Heart left ventricle (tissue), 16 donors: ENCODE data around the gene AGPAT3. TPM values are rescaled to one million over a fixed set of nuclear protein-coding genes. Genes with fewer than 3 reads are reported as not detected.

ENCODE experiments used
- ATAC-seq, 4 donors: fragments of 200-7000 bp; cut with Tn5 transposase; one replicate each; pipeline ENCODE4 v1.9.1; 2020 to 2022; ENCODE audit warnings: moderate library complexity in 4 of 4, mild to moderate bottlenecking in 3 of 4, moderate number of reproducible peaks in 1 of 4
- DNase-seq, 5 donors: peaks; one replicate each; pipeline ENCODE4 v3.0.0-alpha.2; 2020
- H3K27ac ChIP-seq, 12 donors: fragments of 200-600 bp; sonication (generic) in 4 of 12; one replicate each; pipeline versions ENCODE4 v1.5.0 to v1.8.0; 2016 to 2022; ENCODE audit warnings: mild to moderate bottlenecking in 2 of 12
- H3K27me3 ChIP-seq, 9 donors: fragments of 200-600 bp; sonication (generic) in 2 of 9; one replicate each; pipeline versions ENCODE4 v1.5.1 to v1.8.0; 2016 to 2022; ENCODE audit warnings: mild to moderate bottlenecking in 3 of 9
- H3K36me3 ChIP-seq, 9 donors: fragments of 200-600 bp; sonication (generic) in 2 of 9; one replicate each; pipeline versions ENCODE4 v1.5.0 to v1.8.0; 2018 to 2022; ENCODE audit warnings: mild to moderate bottlenecking in 2 of 9
- H3K4me1 ChIP-seq, 12 donors: fragments of 200-600 bp; sonication (generic) in 4 of 12; one replicate each; pipeline versions ENCODE4 v1.5.0 to v1.8.0; 2016 to 2022; ENCODE audit warnings: mild to moderate bottlenecking in 3 of 12
- H3K4me3 ChIP-seq, 12 donors: fragments of 200-600 bp; sonication (generic) in 4 of 12; one replicate each; pipeline versions ENCODE4 v1.5.0 to v1.8.0; 2017 to 2022; ENCODE audit warnings: mild to moderate bottlenecking in 9 of 12, moderate library complexity in 4 of 12
- H3K9me3 ChIP-seq, 12 donors: fragments of 200-600 bp; sonication (generic) in 4 of 12; one replicate each; pipeline versions ENCODE4 v1.5.0 to v1.8.0; 2016 to 2022; ENCODE audit warnings: mild to moderate bottlenecking in 1 of 12
- POLR2A ChIP-seq, 2 donors: fragments of 450-650 bp; IDR thresholded peaks; one replicate each; pipeline ENCODE4 v1.6.1; 2017; ENCODE audit warnings: antibody characterized with exemption in 2 of 2, mild to moderate bottlenecking in 2 of 2, moderate library complexity in 2 of 2
- WGBS, 4 donors: extraction: QIAGEN DNeasy Blood & Tissue Kit in 2 of 4; methylation state at CpG; one replicate each; pipeline versions ENCODE4 v1.1.5 to v1.1.7; 2013 to 2018; 5-methylcytosine and 5-hydroxymethylcytosine counted together
- intact Hi-C, 10 donors: fragments of 100-400 bp; cut with DNase I; formaldehyde crosslinking; loops; one replicate each; pipeline versions ENCODE4 v1.11.1 to v1.14.2; 2022
- polyA plus RNA-seq, 2 donors: library from polyadenylated mRNA; stranded (reverse); fragments of 200-250 nt; gene quantifications; one replicate each; pipeline ENCODE4 v1.2.3, GENCODE V29; 2013
- total RNA-seq, 9 donors: library from RNA; depleted of rRNA in 2 of 9; stranded (reverse); fragments of >200 nt in 2 of 9; fragmentation: NEBNext Ultra II Directional in 3 of 9; extraction: Animal tissue kit (Norgen Biotek cat#: 25700) in 3 of 9; gene quantifications; one replicate each; pipeline versions ENCODE4 v1.1.0 to v1.2.4, GENCODE V29; 2016 to 2023
- TF ChIP-seq, protein P1 (sequence below), 12 donors: fragments of 200-600 bp; sonication (generic) in 4 of 12; IDR thresholded peaks; one replicate each; pipeline versions ENCODE4 v1.5.0 to v1.8.0; 2018 to 2022; ENCODE audit warnings: antibody characterized with exemption in 12 of 12, mild to moderate bottlenecking in 5 of 12
- donor health status: ischemic (EF 13 %, LVEDD 7.1; RV severe dilation, severe dysfunction).
- donor health status: healthy with polysubstance abuse.
- donor health status: DM: no; HTN: yes; CAD: no.
- donor health status: DM: no; HTN: no; CAD: no.
- donor health status: ischemic (EF 25% LVEDD 6.9; RV normal size, moderate dysfunction).
- donor health status: ischemic (EF 25% LVEDD 5.7; RV mildly dilated, moderate dysfunction).
- donor health status: healthy.
- donor health status: DM: yes; HTN: yes; CAD: no.
- donor health status: ischemic (EF 35%, LVEDD 5.7; RV mildly dilated, moderate dysfunction).
- donor health status: nonischemic (EF 11% LVEDD 7.7; RV severe dilation, severe dysfunction).
- donor health status: DM: yes; HTN: yes; CAD: no.
- donor health status: PGD.
- donor health status: ischemic (EF 29% LVEDD 5.4; RV normal size, mild dysfunction).
- donor health status: nonischemic (EF 23%, LVEDD 6.1; RV moderate dilation, normal function).

AGPAT3 gene
- total and polyA plus RNA-seq, 11 donors: 26.6 to 86.0 (median 64.5) TPM

DNA sequence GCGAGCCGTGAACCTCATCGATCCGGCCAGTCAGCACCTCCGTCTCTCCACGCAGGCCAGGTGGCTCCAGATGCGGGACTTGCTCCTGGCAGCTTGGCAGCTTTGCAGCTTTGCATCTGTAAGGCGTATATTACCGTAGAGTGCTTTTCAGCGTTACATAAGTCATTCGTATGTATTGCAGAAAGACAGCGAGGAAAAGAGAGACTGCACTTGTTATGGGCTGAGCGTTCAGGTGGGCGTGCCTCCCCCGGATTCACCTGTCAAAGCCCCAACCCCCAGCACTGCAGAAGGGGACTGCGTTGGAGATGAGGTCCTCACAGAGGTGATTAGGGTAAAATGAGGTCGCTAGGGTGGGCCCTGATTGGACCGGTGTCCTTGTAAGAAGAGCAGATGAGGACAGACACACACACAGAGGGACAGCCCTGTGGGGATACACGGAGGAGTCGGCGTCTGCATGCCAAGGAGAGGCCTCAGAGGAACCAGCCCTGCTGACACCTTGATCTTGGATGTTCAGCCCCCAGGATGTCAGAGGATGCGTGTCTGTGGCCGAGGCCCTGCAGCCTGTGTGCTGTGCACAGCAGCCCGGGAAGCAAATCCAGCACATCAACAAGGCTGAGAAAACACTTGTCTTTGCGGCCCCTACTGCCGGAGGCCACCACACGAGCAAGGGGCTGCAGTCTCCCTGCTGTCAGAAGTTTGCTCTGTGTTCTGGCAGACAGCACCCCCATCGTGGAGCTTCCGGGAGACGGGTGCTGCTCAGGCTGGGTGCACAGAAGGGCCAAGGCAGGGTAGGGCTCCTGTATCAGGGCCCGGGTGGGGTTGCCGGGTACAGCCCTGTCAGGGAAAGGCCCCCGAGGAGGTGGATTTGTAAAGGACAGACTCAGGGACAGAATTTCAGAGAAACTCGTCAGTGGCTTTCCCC is 10.9 kb upstream of the AGPAT3 start:
- Histone ChIP-seq H3K36me3 (no peaks in the 10 kb centered on the region), H3K9me3 (no peaks in the 10 kb centered on the region), H3K27me3 (no peaks in the 10 kb centered on the region), H3K4me3 (no peak overlapping the region), H3K27ac (no peak overlapping the region), H3K4me1 (peaks cover 0 to 5% (median 0%) of the 10 kb centered on the region in 12 donors)
- peak in 1 of 5 donors; percentile 15 for DNase-seq
- TF ChIP-seq, protein P1, sequence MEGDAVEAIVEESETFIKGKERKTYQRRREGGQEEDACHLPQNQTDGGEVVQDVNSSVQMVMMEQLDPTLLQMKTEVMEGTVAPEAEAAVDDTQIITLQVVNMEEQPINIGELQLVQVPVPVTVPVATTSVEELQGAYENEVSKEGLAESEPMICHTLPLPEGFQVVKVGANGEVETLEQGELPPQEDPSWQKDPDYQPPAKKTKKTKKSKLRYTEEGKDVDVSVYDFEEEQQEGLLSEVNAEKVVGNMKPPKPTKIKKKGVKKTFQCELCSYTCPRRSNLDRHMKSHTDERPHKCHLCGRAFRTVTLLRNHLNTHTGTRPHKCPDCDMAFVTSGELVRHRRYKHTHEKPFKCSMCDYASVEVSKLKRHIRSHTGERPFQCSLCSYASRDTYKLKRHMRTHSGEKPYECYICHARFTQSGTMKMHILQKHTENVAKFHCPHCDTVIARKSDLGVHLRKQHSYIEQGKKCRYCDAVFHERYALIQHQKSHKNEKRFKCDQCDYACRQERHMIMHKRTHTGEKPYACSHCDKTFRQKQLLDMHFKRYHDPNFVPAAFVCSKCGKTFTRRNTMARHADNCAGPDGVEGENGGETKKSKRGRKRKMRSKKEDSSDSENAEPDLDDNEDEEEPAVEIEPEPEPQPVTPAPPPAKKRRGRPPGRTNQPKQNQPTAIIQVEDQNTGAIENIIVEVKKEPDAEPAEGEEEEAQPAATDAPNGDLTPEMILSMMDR (IDR thresholded peaks at IDR 0.05): no peak
- no peak for TF ChIP-seq POLR2A (IDR thresholded peaks at IDR 0.05)
- intact Hi-C loops: loop anchor here in 1 of 10 donors (10.0 kb wide), 1 partner anchor 101 kb away; no protein-coding TSS in a partner anchor
- WGBS, 4 donors: 86 to 90% (median 89%) methylated on average over 31 to 34 of the region's 34 CpGs
- ATAC-seq: no peak

DNA sequence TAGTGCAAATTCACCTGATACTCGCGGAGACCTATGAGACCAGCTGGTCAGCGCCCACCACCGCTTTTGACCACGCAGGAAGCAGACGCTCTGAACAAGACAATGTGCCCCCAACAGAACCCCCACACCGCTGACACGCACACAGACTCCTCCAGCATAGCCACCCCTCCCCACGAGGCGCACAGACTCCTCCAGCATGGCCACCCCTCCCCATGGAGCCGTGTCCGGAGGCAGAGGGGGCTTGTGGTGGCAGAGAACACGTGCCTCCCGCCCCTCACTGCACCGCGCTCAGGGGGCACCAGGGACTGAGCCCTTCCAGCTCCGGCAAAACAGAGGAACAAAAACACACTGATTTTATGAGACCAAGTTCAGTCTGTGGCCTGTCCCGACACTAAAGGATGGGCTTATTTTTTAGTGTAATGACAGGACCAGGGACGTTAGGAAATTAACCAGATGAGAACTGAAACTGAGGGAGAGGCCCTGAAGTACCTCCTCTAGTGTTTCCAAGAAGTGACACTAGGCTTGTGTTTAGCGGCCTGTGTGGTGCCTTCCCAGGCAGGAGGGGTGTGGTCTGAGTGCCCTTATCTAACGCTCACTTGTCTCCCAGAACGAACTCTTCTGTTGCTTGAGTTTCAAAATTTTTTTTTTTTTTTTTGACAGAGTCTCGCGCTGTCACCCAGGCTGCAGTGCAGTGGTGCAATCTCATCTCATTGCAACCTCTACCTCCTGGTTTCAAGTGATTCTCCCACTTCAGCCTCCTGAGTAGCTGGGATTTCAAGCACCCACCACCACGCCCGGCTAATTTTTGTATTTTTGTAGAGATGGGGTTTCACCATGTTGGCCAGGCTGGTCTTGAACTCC is 10.0 kb upstream of the AGPAT3 start:
- H3K4me1 ChIP-seq: peaks cover 0 to 5% (median under 1%) of the 10 kb centered on the region in 12 donors
- peak overlapping the region in 1 of 12 donors; percentile 29 for H3K27ac ChIP-seq
- ATAC-seq (peak; percentile 13 to 49 (median 32)), DNase-seq (peak in 2 of 5 donors; percentile 23 to 32)
- H3K4me3 ChIP-seq: no peak overlapping the region
- no peaks in the 10 kb centered on the region for H3K36me3 ChIP-seq
- no peak for TF ChIP-seq POLR2A (IDR thresholded peaks at IDR 0.05)
- TF ChIP-seq, protein P1 (IDR thresholded peaks at IDR 0.05): no peak
- intact Hi-C loops: loop anchor here in 1 of 10 donors (10.0 kb wide), 1 partner anchor 100 kb away; no protein-coding TSS in a partner anchor
- H3K27me3 ChIP-seq: no peaks in the 10 kb centered on the region
- 70 to 79% (median 73%) methylated on average over 25 to 26 of the region's 26 CpGs for WGBS, 4 donors
- H3K9me3 ChIP-seq: no peaks in the 10 kb centered on the region

DNA sequence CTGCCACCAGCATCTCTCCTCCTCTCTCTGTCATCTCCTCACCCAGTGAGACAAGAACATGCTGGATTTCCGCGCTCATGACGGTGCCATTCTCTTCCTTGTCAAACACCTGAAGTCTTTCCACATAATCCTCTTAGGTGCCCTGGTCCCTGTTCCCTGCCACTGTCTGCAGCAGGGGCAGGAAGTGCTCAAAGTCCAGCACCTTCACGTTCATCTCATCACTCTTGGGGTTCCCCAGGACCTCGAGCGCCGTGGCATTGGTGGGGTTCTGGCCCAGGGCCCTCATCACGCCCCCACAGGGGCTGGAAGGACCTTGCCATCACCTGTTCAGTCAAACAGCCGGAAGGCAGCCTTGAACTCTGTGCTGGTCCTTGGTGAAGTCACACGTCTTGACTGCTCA is 9.1 kb upstream of the AGPAT3 start:
- Histone ChIP-seq H3K4me1 (peaks cover 0 to 14% (median 5%) of the 10 kb centered on the region in 12 donors), H3K27me3 (no peaks in the 10 kb centered on the region), H3K4me3 (no peak overlapping the region), H3K36me3 (no peaks in the 10 kb centered on the region), H3K27ac (no peak overlapping the region), H3K9me3 (no peaks in the 10 kb centered on the region)
- 86 to 89% (median 88%) methylated on average over 10 of the region's 10 CpGs for WGBS, 4 donors
- no peak for ATAC-seq
- peak in 1 of 5 donors; percentile 21 for DNase-seq
- TF ChIP-seq, protein P1 (IDR thresholded peaks at IDR 0.05): no peak
- TF ChIP-seq POLR2A (IDR thresholded peaks at IDR 0.05): no peak
- intact Hi-C loops: loop anchor here in 1 of 10 donors (10.0 kb wide), 1 partner anchor 99 kb away; no protein-coding TSS in a partner anchor
